Astrocyte (in vitro differentiated cells and primary cell): ENCODE results near the gene TMEM42.

ENCODE experiments used
- EZH2 ChIP-seq: IDR thresholded peaks from 2 replicates; pipeline ENCODE4 v1.6.1; 2012; ENCODE audit warnings: mild to moderate bottlenecking, low read length, inconsistent platforms; ENCODE audit not compliant: insufficient read depth
- TF ChIP-seq, protein P1 (sequence below): IDR thresholded peaks from 2 replicates; pipeline ENCODE4 v1.5.1; 2011; ENCODE audit warnings: low read depth, mild to moderate bottlenecking, inconsistent platforms, low read length, moderate library complexity; ENCODE audit not compliant: insufficient read depth

DNA sequence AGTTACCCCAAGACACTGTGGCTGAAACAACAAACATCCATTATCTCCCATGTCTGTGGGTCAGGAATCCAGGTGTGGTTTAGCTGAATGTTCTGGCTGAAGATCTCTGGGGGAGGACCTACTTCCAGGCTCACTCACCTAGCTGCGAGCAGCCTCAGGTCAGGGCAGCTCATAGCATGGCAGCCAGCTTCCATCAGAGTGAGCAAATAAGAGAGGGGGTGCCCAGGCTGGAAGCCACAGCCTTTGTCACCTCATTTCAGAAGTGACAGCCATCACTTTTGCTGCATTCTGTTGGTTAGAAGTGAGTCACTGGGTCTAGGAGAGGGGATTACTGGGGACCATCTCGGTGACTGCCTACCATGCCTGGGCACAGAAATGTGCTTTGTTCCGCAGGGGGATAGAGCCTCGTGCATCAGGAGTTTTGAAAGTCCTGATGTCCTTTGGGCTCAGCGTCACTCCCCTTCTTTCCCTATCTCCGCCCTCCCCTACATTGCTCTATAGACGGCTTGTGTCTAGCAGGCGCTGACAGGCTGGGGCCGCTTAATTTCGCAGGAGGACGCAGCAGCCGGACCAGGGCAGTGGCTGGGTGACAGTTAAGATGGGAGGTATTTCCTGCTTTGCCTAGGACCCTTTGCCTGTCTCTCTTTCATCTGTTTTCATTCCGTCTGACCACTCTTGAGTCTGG is 38.1 kb downstream of the TMEM42 start:
- TF ChIP-seq, protein P1, sequence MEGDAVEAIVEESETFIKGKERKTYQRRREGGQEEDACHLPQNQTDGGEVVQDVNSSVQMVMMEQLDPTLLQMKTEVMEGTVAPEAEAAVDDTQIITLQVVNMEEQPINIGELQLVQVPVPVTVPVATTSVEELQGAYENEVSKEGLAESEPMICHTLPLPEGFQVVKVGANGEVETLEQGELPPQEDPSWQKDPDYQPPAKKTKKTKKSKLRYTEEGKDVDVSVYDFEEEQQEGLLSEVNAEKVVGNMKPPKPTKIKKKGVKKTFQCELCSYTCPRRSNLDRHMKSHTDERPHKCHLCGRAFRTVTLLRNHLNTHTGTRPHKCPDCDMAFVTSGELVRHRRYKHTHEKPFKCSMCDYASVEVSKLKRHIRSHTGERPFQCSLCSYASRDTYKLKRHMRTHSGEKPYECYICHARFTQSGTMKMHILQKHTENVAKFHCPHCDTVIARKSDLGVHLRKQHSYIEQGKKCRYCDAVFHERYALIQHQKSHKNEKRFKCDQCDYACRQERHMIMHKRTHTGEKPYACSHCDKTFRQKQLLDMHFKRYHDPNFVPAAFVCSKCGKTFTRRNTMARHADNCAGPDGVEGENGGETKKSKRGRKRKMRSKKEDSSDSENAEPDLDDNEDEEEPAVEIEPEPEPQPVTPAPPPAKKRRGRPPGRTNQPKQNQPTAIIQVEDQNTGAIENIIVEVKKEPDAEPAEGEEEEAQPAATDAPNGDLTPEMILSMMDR: no peak
- TF ChIP-seq EZH2: no peak
